ENCODE measurements around the gene AGFG2.

AGFG2 gene

GRCh38 chr7:100543586-100543985, 4.6 kb downstream of the AGFG2 start:
- Histone ChIP-seq H3K9me3 (ENCODE audit: control insufficient read depth, insufficient read depth, low read depth, low read length) (no peaks in the 10 kb centered on the region), H3K27ac (ENCODE audit: extremely low read depth, low read depth, low read length) (no peak overlapping the region), H3K4me3 (ENCODE audit: low read depth, low read length) (no peak overlapping the region), H3K36me3 (ENCODE audit: control insufficient read depth in 2 of 2, insufficient read depth in 1 of 2, low read length in 2 of 2) (peaks cover 0 to under 1% of the 10 kb centered on the region in 2 experiments; a peak in 1 of 3 replicates), H3K4me1 (ENCODE audit: control insufficient read depth, insufficient read depth, low read length) (peaks cover 39% of the 10 kb centered on the region)
- TF ChIP-seq ZXDB (tag by site-specific recombination; IDR thresholded peaks at IDR 0.05) (no peak), REST (tag by site-specific recombination; IDR thresholded peaks at IDR 0.05) (no peak), ZNF707 (tag by site-specific recombination; IDR thresholded peaks at IDR 0.05) (no peak), CTCF (tag by site-specific recombination; IDR thresholded peaks at IDR 0.05) (no peak), ZNF114 (tag by site-specific recombination; IDR thresholded peaks at IDR 0.05) (no peak), ZNF549 (tag by site-specific recombination; IDR thresholded peaks at IDR 0.05) (no peak), ZNF596 (tag by site-specific recombination; IDR thresholded peaks at IDR 0.05) (no peak), FEZF1 (tag by site-specific recombination; IDR thresholded peaks at IDR 0.05) (no peak), ZNF37A (tag by site-specific recombination; IDR thresholded peaks at IDR 0.05) (no peak), AEBP2 (tag by site-specific recombination; IDR thresholded peaks at IDR 0.05; ENCODE audit: borderline replicate concordance) (no peak)
- POLR2A ChIA-PET: interaction anchor here (1.1 to 1.3 kb wide), 3 partner anchors 10 to 64 kb away, joined by 3 read pairs; partner anchors contain the start of gene FBXO24
- CTCF ChIA-PET: interaction anchor here (1.0 to 4.1 kb wide), 4 partner anchors 13 to 148 kb away, joined by 3 to 36 read pairs (median 12); no protein-coding TSS in a partner anchor

- ChIA-PET CTCF (interaction anchor here (0.6 to 4.1 kb wide), 8 partner anchors 12 to 147 kb away, joined by 3 to 36 read pairs (median 5); no protein-coding TSS in a partner anchor), POLR2A (interaction anchor here (0.6 to 1.3 kb wide), 3 partner anchors 11 to 42 kb away, joined by 3 read pairs; partner anchors contain the start of gene FBXO24)
- no peaks in the 10 kb centered on the region for H3K9me3 ChIP-seq (ENCODE audit: control insufficient read depth, insufficient read depth, low read depth, low read length)
- peaks cover under 1 to 7% of the 10 kb centered on the region in 2 experiments; a peak in 2 of 3 replicates for H3K36me3 ChIP-seq (ENCODE audit: control insufficient read depth in 2 of 2, insufficient read depth in 1 of 2, low read length in 2 of 2)
- peaks cover 39% of the 10 kb centered on the region for H3K4me1 ChIP-seq (ENCODE audit: control insufficient read depth, insufficient read depth, low read length)
- H3K4me3 ChIP-seq (ENCODE audit: low read depth, low read length): no peak overlapping the region
- H3K27ac ChIP-seq (ENCODE audit: extremely low read depth, low read depth, low read length): 0 out of 2 replicates have a peak overlapping the region, but pooled peaks have one; percentile 25
- TF ChIP-seq KLF17 (tag by site-specific recombination; IDR thresholded peaks at IDR 0.05) (no peak), ZBTB6 (tag by site-specific recombination; IDR thresholded peaks at IDR 0.05) (no peak), ZSCAN30 (tag by site-specific recombination; IDR thresholded peaks at IDR 0.05) (no peak), ZFP3 (tag by site-specific recombination; IDR thresholded peaks at IDR 0.05; ENCODE audit: low read depth) (no peak), ZNF391 (tag by site-specific recombination; IDR thresholded peaks at IDR 0.05; ENCODE audit: borderline replicate concordance, low read depth) (no peak), YY1 (tag by site-specific recombination; IDR thresholded peaks at IDR 0.05) (no peak), ZNF292 (tag by site-specific recombination; IDR thresholded peaks at IDR 0.05; ENCODE audit: borderline replicate concordance, low read depth) (no peak), ELK4 (IDR thresholded peaks at IDR 0.05; ENCODE audit: borderline replicate concordance, low read depth, low read length) (no peak), ZNF266 (tag by site-specific recombination; IDR thresholded peaks at IDR 0.05; ENCODE audit: low read depth) (no peak), HOXC10 (CRISPR knock-in tag; IDR thresholded peaks at IDR 0.05) (no peak), ZBTB26 (tag by site-specific recombination; optimal IDR thresholded peaks at IDR 0.05) (no peak)
These were observed 5.4 kb downstream of the AGFG2 start for GRCh38 chr7:100544386-100544785.
